Panc1 (cell line): ENCODE results near the gene HCLS1. TPM values are rescaled to one million over a fixed set of nuclear protein-coding genes. Genes with fewer than 3 reads are reported as not detected.

Experiments
- ATAC-seq: fragments of 200-7000 bp; cut with Tn5 transposase; 2 replicates; pipeline ENCODE4 v1.9.1; 2020; ENCODE audit warnings: mild to moderate bottlenecking, moderate library complexity
- BruUV-seq: library from RNA; stranded (reverse); fragments of 400-500 nt; replicated peaks from 2 replicates; lab custom pipeline; 2021; lab: Mats Ljungman, UMichigan
- CTCF ChIA-PET: fragments of 300-600 bp; sonication (Branson Sonifier 250); formaldehyde crosslinking; loops from one replicate; lab custom pipeline; 2022; ENCODE audit warnings: antibody characterized with exemption; lab: Charles Lee
- POLR2A ChIA-PET: fragments of 300-600 bp; sonication (Branson Sonifier 250); formaldehyde crosslinking; loops from one replicate; lab custom pipeline; 2022; ENCODE audit warnings: antibody characterized with exemption; lab: Charles Lee
- DNase-seq: peaks from one replicate; pipeline ENCODE4 v3.0.0-alpha.2; 2010; ENCODE audit warnings: low read depth, low spot score
- H3K27ac ChIP-seq: 2 replicates; pipeline ENCODE4 v1.5.1; 2011; ENCODE audit warnings: mild to moderate bottlenecking, low read length, inconsistent platforms
- H3K27me3 ChIP-seq: fragments of 200-500 bp; sonication (Bioruptor generic); 2 replicates; pipeline ENCODE4 v1.6.0; 2014; ENCODE audit warnings: low read length, inconsistent platforms; ENCODE audit not compliant: control insufficient read depth, insufficient read depth
- H3K36me3 ChIP-seq: fragments of 200-500 bp; sonication (Bioruptor generic); 2 replicates; pipeline ENCODE4 v1.5.1; 2014; ENCODE audit warnings: inconsistent platforms, mild to moderate bottlenecking, low read length, moderate library complexity; ENCODE audit not compliant: control insufficient read depth, insufficient read depth
- H3K4me1 ChIP-seq: 2 replicates; pipeline ENCODE4 v1.5.1; 2011; ENCODE audit warnings: inconsistent platforms, mild to moderate bottlenecking, low read length, moderate library complexity; ENCODE audit not compliant: control insufficient read depth, insufficient read depth
- H3K4me3 ChIP-seq, 2 experiments: 2 replicates each; pipeline ENCODE4 v1.5.1; 2011 to 2012; ENCODE audit warnings: low read depth in 2 of 2, low read length in 2 of 2, mild to moderate bottlenecking in 2 of 2, inconsistent platforms in 1 of 2, moderate library complexity in 1 of 2
- H3K9me3 ChIP-seq: fragments of 200-500 bp; sonication (Bioruptor generic); 2 replicates; pipeline ENCODE4 v1.5.1; 2014; ENCODE audit warnings: low read depth, mild to moderate bottlenecking, inconsistent platforms, low read length, moderate library complexity; ENCODE audit not compliant: control insufficient read depth, insufficient read depth
- CTCF ChIP-seq: fragments of 450-650 bp; IDR thresholded peaks from 2 replicates; pipeline ENCODE4 v1.5.1; 2017; ENCODE audit warnings: mild to moderate bottlenecking
- POLR2AphosphoS5 ChIP-seq: IDR thresholded peaks from 2 replicates; pipeline ENCODE4 v1.6.1; 2012; ENCODE audit warnings: mild to moderate bottlenecking, low read depth, low read length, moderate library complexity
- REST ChIP-seq, 2 experiments: IDR thresholded peaks; 2 replicates each; pipeline ENCODE4 v1.6.1; 2011 to 2012; ENCODE audit warnings: low read depth in 2 of 2, control low read depth in 1 of 2, low read length in 1 of 2, mild to moderate bottlenecking in 1 of 2, moderate library complexity in 1 of 2; ENCODE audit not compliant: insufficient read depth in 1 of 2
- SIN3A ChIP-seq: IDR thresholded peaks from 2 replicates; pipeline ENCODE4 v1.6.1; 2012; ENCODE audit warnings: low read depth, mild to moderate bottlenecking, low read length, moderate library complexity, borderline replicate concordance; ENCODE audit not compliant: insufficient read depth
- TCF7L2 ChIP-seq: IDR thresholded peaks from 2 replicates; pipeline ENCODE4 v1.6.1; 2011; ENCODE audit warnings: mild to moderate bottlenecking, low read depth, low read length, inconsistent platforms
- in situ Hi-C: cut with HindIII; loops from 2 replicates; pipeline ENCODE4 v1.10.0; 2016; ENCODE audit warnings: low sequenced_read_pairs, low pct_unique_long_range_greater_than_20kb
- intact Hi-C: fragments of 100-400 bp; cut with micrococcal nuclease; formaldehyde crosslinking; loops from one replicate; pipeline ENCODE4 v1.10.0; 2022; ENCODE audit not compliant: unreplicated experiment
- total RNA-seq: library from RNA; stranded (reverse); gene quantifications from one replicate; pipeline ENCODE4 v1.2.1, GENCODE V29; 2021; ENCODE audit not compliant: unreplicated experiment

HCLS1 gene
- total RNA-seq, 1 experiment from 2014 or later, result 0.85 TPM

GRCh38 chr3:121658716-121659435, 1.8 kb downstream of the HCLS1 start:
- H3K4me3 ChIP-seq, result no peak overlapping the region
- intact Hi-C loops, result no loop called here
- ChIA-PET CTCF (no interaction called here), POLR2A (no interaction called here)
- no TSS peak for BruUV-seq
- H3K4me1 ChIP-seq, result no peaks in the 10 kb centered on the region
- no peaks in the 10 kb centered on the region for H3K9me3 ChIP-seq
- ATAC-seq (no peak), DNase-seq (no peak)
- TF ChIP-seq POLR2AphosphoS5 (no peak), SIN3A (no peak), TCF7L2 (no peak), CTCF (no peak), REST (IDR thresholded peaks at IDR 0.05; ENCODE audit: insufficient read depth in 1 of 2, low read depth in 2 of 2, low read length in 1 of 2) (no peak)
- in situ Hi-C loops, result no loop called here
- no peaks in the 10 kb centered on the region; the same call in 1 of the 2 replicates for H3K27me3 ChIP-seq
- no peaks in the 10 kb centered on the region for H3K36me3 ChIP-seq
- H3K27ac ChIP-seq, result no peak overlapping the region

- no peak for TF ChIP-seq SIN3A
- TF ChIP-seq CTCF, result no peak
- no peak for TF ChIP-seq TCF7L2
- no peak for TF ChIP-seq POLR2AphosphoS5
- TF ChIP-seq REST (IDR thresholded peaks at IDR 0.05; ENCODE audit: insufficient read depth in 1 of 2, low read depth in 2 of 2, low read length in 1 of 2), result no peak
- in situ Hi-C loops, result no loop called here
- intact Hi-C loops, result no loop called here
- Histone ChIP-seq H3K36me3 (no peaks in the 10 kb centered on the region), H3K4me1 (no peaks in the 10 kb centered on the region), H3K9me3 (no peaks in the 10 kb centered on the region), H3K4me3 (no peak overlapping the region), H3K27ac (no peak overlapping the region), H3K27me3 (no peaks in the 10 kb centered on the region; the same call in 1 of the 2 replicates)
- DNase-seq, result no peak
- BruUV-seq, result no TSS peak
- ChIA-PET POLR2A (no interaction called here), CTCF (no interaction called here)
- ATAC-seq, result no peak
Observed at GRCh38 chr3:121654493-121655385, 6.0 kb downstream of the HCLS1 start.
